ENCODE data around the gene MAPK8. TPM values are rescaled to one million over a fixed set of nuclear protein-coding genes. Genes with fewer than 3 reads are reported as not detected.

The MAPK8 gene
- polyA plus RNA-seq, 3 donors = 18.4 to 21.1 (median 18.5) TPM

GRCh38 chr10:48358838-48359237, 52.4 kb downstream of the MAPK8 start:
- Histone ChIP-seq H3K4me1 (ENCODE audit: control insufficient read depth in 1 of 2, insufficient read depth in 2 of 2, low read length in 2 of 2) (no peaks in the 10 kb centered on the region), H2AFZ (ENCODE audit: insufficient read depth, low read depth, low read length, poor library complexity, severe bottlenecking) (no peak overlapping the region), H3K4me3 (replicated peaks in 1 of 3; ENCODE audit: low read depth in 2 of 3, low read length in 3 of 3) (no peak overlapping the region), H3K4me2 (replicated peaks; ENCODE audit: extremely low read depth, low read length, poor library complexity, severe bottlenecking) (no peak overlapping the region), H3K27me3 (ENCODE audit: control insufficient read depth in 2 of 2, insufficient read depth in 2 of 2, low read length in 2 of 2) (no peaks in the 10 kb centered on the region), H4K20me1 (ENCODE audit: insufficient read depth, low read length) (peaks cover 46% of the 10 kb centered on the region), H3K27ac (ENCODE audit: low read depth in 1 of 2, low read length in 2 of 2) (no peak overlapping the region), H3K9me3 (replicated peaks in 1 of 2; ENCODE audit: control insufficient read depth in 1 of 2, insufficient read depth in 1 of 2, low read length in 2 of 2) (no peaks in the 10 kb centered on the region), H3K36me3 (replicated peaks in 1 of 2; ENCODE audit: control insufficient read depth in 1 of 2, insufficient read depth in 2 of 2, low read length in 2 of 2) (no peaks in the 10 kb centered on the region), H3K79me2 (ENCODE audit: insufficient read depth, low read length) (peaks cover 8% of the 10 kb centered on the region), H3K9ac (ENCODE audit: insufficient read depth, low read length, poor library complexity, severe bottlenecking) (no peak overlapping the region)
- no peak for TF ChIP-seq CTCF (IDR thresholded peaks at IDR 0.05)
- Mint-ChIP-seq H3K9me3 (peaks cover 0 to 7% (median 4%) of the 10 kb centered on the region in 7 donors), H3K4me1 (peaks cover 4% of the 10 kb centered on the region), H3K4me3 (no peak overlapping the region), H3K27ac (no peak overlapping the region), H3K36me3 (no peaks in the 10 kb centered on the region), H3K27me3 (ENCODE audit: low read depth in 3 of 3) (no peaks in the 10 kb centered on the region)
- intact Hi-C loops (cut with micrococcal nuclease) = no loop called here
- DNase-seq = no peak
- WGBS (ENCODE audit: insufficient coverage) = no CpG with 5 or more reads among the region's 5 CpGs

GRCh38 chr10:48361176-48361575, 54.7 kb downstream of the MAPK8 start:
- no peak overlapping the region for H3K4me3 Mint-ChIP-seq
- 86% methylated on average over 2 of the region's 2 CpGs for WGBS (ENCODE audit: insufficient coverage)
- Histone ChIP-seq H3K36me3 (replicated peaks in 1 of 2; ENCODE audit: control insufficient read depth in 1 of 2, insufficient read depth in 2 of 2, low read length in 2 of 2) (no peaks in the 10 kb centered on the region), H3K4me1 (ENCODE audit: control insufficient read depth in 1 of 2, insufficient read depth in 2 of 2, low read length in 2 of 2) (no peaks in the 10 kb centered on the region), H3K4me3 (replicated peaks in 1 of 3; ENCODE audit: low read depth in 2 of 3, low read length in 3 of 3) (no peak overlapping the region), H2AFZ (ENCODE audit: insufficient read depth, low read depth, low read length, poor library complexity, severe bottlenecking) (no peak overlapping the region), H4K20me1 (ENCODE audit: insufficient read depth, low read length) (peaks cover 52% of the 10 kb centered on the region), H3K9me3 (replicated peaks in 1 of 2; ENCODE audit: control insufficient read depth in 1 of 2, insufficient read depth in 1 of 2, low read length in 2 of 2) (no peaks in the 10 kb centered on the region), H3K27ac (ENCODE audit: low read depth in 1 of 2, low read length in 2 of 2) (no peak overlapping the region), H3K79me2 (ENCODE audit: insufficient read depth, low read length) (peaks cover 8% of the 10 kb centered on the region), H3K9ac (ENCODE audit: insufficient read depth, low read length, poor library complexity, severe bottlenecking) (no peak overlapping the region), H3K27me3 (ENCODE audit: control insufficient read depth in 2 of 2, insufficient read depth in 2 of 2, low read length in 2 of 2) (no peaks in the 10 kb centered on the region), H3K4me2 (replicated peaks; ENCODE audit: extremely low read depth, low read length, poor library complexity, severe bottlenecking) (no peak overlapping the region)
- DNase-seq = no peak
- H3K9me3 Mint-ChIP-seq = no peaks in the 10 kb centered on the region
- H3K4me1 Mint-ChIP-seq = peaks cover 9% of the 10 kb centered on the region
- H3K27ac Mint-ChIP-seq = peak overlapping the region in 1 of 7 donors; percentile 0
- no peaks in the 10 kb centered on the region for H3K36me3 Mint-ChIP-seq
- no peaks in the 10 kb centered on the region for H3K27me3 Mint-ChIP-seq (ENCODE audit: low read depth in 3 of 3)
- TF ChIP-seq CTCF (IDR thresholded peaks at IDR 0.05) = no peak
- intact Hi-C loops (cut with micrococcal nuclease) = loop anchor here (10.0 kb wide), 2 partner anchors 154 to 294 kb away; no protein-coding TSS in a partner anchor
